NCI-H2196 treated with DMSO at 0.1 percent for 48 hours (cell line): Measurements from ENCODE around the gene XIRP2.
"Not testable (repeated sequence)": the region's sequence is repeated elsewhere in the genome, so short reads cannot be mapped to it uniquely, and the experiment has no call there.

Experiments used
- DNase-seq: peaks from one replicate; lab custom pipeline; 2025; ENCODE audit not compliant: unreplicated experiment; lab: John Stamatoyannopoulos, UW

The XIRP2 gene

GRCh38 chr2:167191588-167191987, 303.3 kb downstream of the XIRP2 start:
- no peak for DNase-seq

- DNase-seq, result no peak
Observed at GRCh38 chr2:167192833-167193232, 304.6 kb downstream of the XIRP2 start.

GRCh38 chr2:167196461-167197252, 308.4 kb downstream of the XIRP2 start:
- no peak for DNase-seq

- no peak for DNase-seq
Observed at GRCh38 chr2:167198009-167198408, 309.7 kb downstream of the XIRP2 start.

- DNase-seq, result no peak
Observed at GRCh38 chr2:167198576-167198975, 310.3 kb downstream of the XIRP2 start.

- no peak for DNase-seq
Observed at GRCh38 chr2:167200019-167200418, 311.7 kb downstream of the XIRP2 start.

GRCh38 chr2:167209784-167210183, 321.5 kb downstream of the XIRP2 start:
- DNase-seq, result no peak

GRCh38 chr2:167212014-167212648, 323.9 kb downstream of the XIRP2 start:
- DNase-seq, result no peak

GRCh38 chr2:167215595-167215994, 327.3 kb downstream of the XIRP2 start:
- DNase-seq, result no peak

- no peak for DNase-seq
Observed at GRCh38 chr2:167237478-167237877, 349.2 kb downstream of the XIRP2 start.

GRCh38 chr2:167240671-167241070, 352.4 kb downstream of the XIRP2 start:
- DNase-seq, result no peak

- no peak for DNase-seq
Observed at GRCh38 chr2:167249197-167249596, 360.9 kb downstream of the XIRP2 start.

- no peak for DNase-seq
Observed at GRCh38 chr2:167253025-167253424, 364.7 kb downstream of the XIRP2 start.

- DNase-seq, result no peak
Observed at GRCh38 chr2:167254721-167255120, 366.4 kb downstream of the XIRP2 start.

GRCh38 chr2:167258712-167259111, 370.4 kb downstream of the XIRP2 start:
- DNase-seq, result no peak

- no peak for DNase-seq
Observed at GRCh38 chr2:167264380-167264779, 376.1 kb downstream of the XIRP2 start.

- no peak for DNase-seq
Observed at GRCh38 chr2:167265004-167265403, 376.7 kb downstream of the XIRP2 start.

- no peak for DNase-seq
Observed at GRCh38 chr2:167265722-167266121, 377.4 kb downstream of the XIRP2 start.

- not testable (repeated sequence) for DNase-seq
Observed at GRCh38 chr2:167268245-167268644, 380.0 kb downstream of the XIRP2 start.

GRCh38 chr2:167271932-167272331, 383.7 kb downstream of the XIRP2 start:
- DNase-seq, result no peak

- no peak for DNase-seq
Observed at GRCh38 chr2:167275046-167275445, 386.8 kb downstream of the XIRP2 start.

GRCh38 chr2:167279810-167280209, 391.5 kb downstream of the XIRP2 start:
- DNase-seq, result no peak

GRCh38 chr2:167287212-167287611, 398.9 kb downstream of the XIRP2 start:
- DNase-seq, result no peak
